ENCODE measurements around the gene KIRREL3. TPM values are rescaled to one million over a fixed set of nuclear protein-coding genes. Genes with fewer than 3 reads are reported as not detected.
A peak's percentile ranks its signal among the peaks of the same experiment; 100 is the strongest.

The KIRREL3 gene
- total and polyA plus RNA-seq, 3 donors from 2014 or later, result 1.0 to 1.1 (median 1.1) TPM

GRCh38 chr11:126443120-126443519, 557.5 kb downstream of the KIRREL3 start:
- WGBS, 2 donors, result 76 to 81% methylated on average over 5 to 13 of the region's 13 CpGs
- TF ChIP-seq CTCF (IDR thresholded peaks at IDR 0.05) (no peak), POLR2A (IDR thresholded peaks at IDR 0.05) (no peak)
- Histone ChIP-seq H3K4me3 (no peak overlapping the region), H3K4me1 (peaks cover 4% of the 10 kb centered on the region), H3K27ac (no peak overlapping the region), H3K27me3 (no peaks in the 10 kb centered on the region), H3K36me3 (ENCODE audit: low read depth, missing control alignments) (no peaks in the 10 kb centered on the region), H3K9me3 (no peaks in the 10 kb centered on the region)
- no peak for DNase-seq
- intact Hi-C loops (cut with DNase I; ENCODE audit: low total_unique reads), result loop anchor here (5.0 kb wide), 1 partner anchor 39 kb away; no protein-coding TSS in a partner anchor

- peak; percentile 92 for DNase-seq
- Histone ChIP-seq H3K9me3 (no peaks in the 10 kb centered on the region), H3K4me1 (no peaks in the 10 kb centered on the region), H3K27ac (no peak overlapping the region), H3K36me3 (ENCODE audit: low read depth, missing control alignments) (no peaks in the 10 kb centered on the region), H3K27me3 (no peaks in the 10 kb centered on the region), H3K4me3 (peak overlapping the region in 1 of 2 donors; percentile 11)
- TF ChIP-seq CTCF (IDR thresholded peaks at IDR 0.05) (peak; percentile 88 to 97 (median 97)), POLR2A (IDR thresholded peaks at IDR 0.05) (no peak)
- whole genome bisulfite sequencing, 2 donors, result 19 to 23% methylated on average over 17 to 21 of the region's 21 CpGs
- intact Hi-C loops (cut with DNase I; ENCODE audit: low total_unique reads), result loop anchor here (5.0 kb wide), 1 partner anchor 41 kb away; no protein-coding TSS in a partner anchor
Observed at GRCh38 chr11:126440792-126441514, 559.6 kb downstream of the KIRREL3 start.

- Histone ChIP-seq H3K36me3 (ENCODE audit: low read depth, missing control alignments) (no peaks in the 10 kb centered on the region), H3K27me3 (no peaks in the 10 kb centered on the region), H3K4me3 (peak overlapping the region in 1 of 2 donors; percentile 11), H3K27ac (no peak overlapping the region), H3K4me1 (no peaks in the 10 kb centered on the region), H3K9me3 (no peaks in the 10 kb centered on the region)
- intact Hi-C loops (cut with DNase I; ENCODE audit: low total_unique reads), result loop anchor here (5.0 kb wide), 1 partner anchor 42 kb away; no protein-coding TSS in a partner anchor
- no peak for DNase-seq
- 41 to 58% methylated on average over 21 to 22 of the region's 22 CpGs for WGBS, 2 donors
- TF ChIP-seq CTCF (IDR thresholded peaks at IDR 0.05) (no peak), POLR2A (IDR thresholded peaks at IDR 0.05) (no peak)
Observed at GRCh38 chr11:126440276-126440675, 560.3 kb downstream of the KIRREL3 start.

GRCh38 chr11:126438691-126439090, 561.9 kb downstream of the KIRREL3 start:
- TF ChIP-seq POLR2A (IDR thresholded peaks at IDR 0.05), result no peak
- TF ChIP-seq CTCF (IDR thresholded peaks at IDR 0.05), result no peak
- intact Hi-C loops (cut with DNase I; ENCODE audit: low total_unique reads), result loop anchor here (10.0 kb wide), 1 partner anchor 124 kb away; no protein-coding TSS in a partner anchor
- Histone ChIP-seq H3K4me3 (no peak overlapping the region), H3K27me3 (no peaks in the 10 kb centered on the region), H3K27ac (no peak overlapping the region), H3K4me1 (no peaks in the 10 kb centered on the region), H3K36me3 (ENCODE audit: low read depth, missing control alignments) (no peaks in the 10 kb centered on the region), H3K9me3 (no peaks in the 10 kb centered on the region)
- WGBS, 2 donors, result 57 to 69% methylated on average over 5 of the region's 5 CpGs
- DNase-seq, result no peak

Measured in testis (tissue), 3 donors.